Kidney epithelial cell (primary cell): ENCODE data around the gene SFRP5. TPM values are rescaled to one million over a fixed set of nuclear protein-coding genes. Genes with fewer than 3 reads are reported as not detected.

Experiments used
- DNase-seq: peaks from one replicate; pipeline ENCODE4 v3.0.0-alpha.2; 2010; ENCODE audit warnings: low read depth
- H3K27me3 ChIP-seq: 2 replicates; pipeline ENCODE4 v1.6.0; 2011; ENCODE audit warnings: low read length; ENCODE audit not compliant: control insufficient read depth, insufficient read depth
- H3K36me3 ChIP-seq: 2 replicates; pipeline ENCODE4 v1.5.1; 2011; ENCODE audit warnings: low read length; ENCODE audit not compliant: control insufficient read depth, insufficient read depth
- H3K4me3 ChIP-seq: 2 replicates; pipeline ENCODE4 v1.5.1; 2011; ENCODE audit warnings: low read depth, mild to moderate bottlenecking, control low read depth, low read length
- CTCF ChIP-seq: IDR thresholded peaks from 2 replicates; pipeline ENCODE4 v1.5.1; 2011; ENCODE audit warnings: mild to moderate bottlenecking, moderate library complexity, low read length, control low read depth, inconsistent platforms; ENCODE audit not compliant: insufficient read depth, poor library complexity, severe bottlenecking
- total RNA-seq: library from RNA; depleted of rRNA; stranded (reverse); fragments of >200 nt; gene quantifications from 2 replicates; pipeline ENCODE4 v1.2.3, GENCODE V29; 2015

SFRP5 gene
- total RNA-seq, 1 donor from 2014 or later = not detected

DNA sequence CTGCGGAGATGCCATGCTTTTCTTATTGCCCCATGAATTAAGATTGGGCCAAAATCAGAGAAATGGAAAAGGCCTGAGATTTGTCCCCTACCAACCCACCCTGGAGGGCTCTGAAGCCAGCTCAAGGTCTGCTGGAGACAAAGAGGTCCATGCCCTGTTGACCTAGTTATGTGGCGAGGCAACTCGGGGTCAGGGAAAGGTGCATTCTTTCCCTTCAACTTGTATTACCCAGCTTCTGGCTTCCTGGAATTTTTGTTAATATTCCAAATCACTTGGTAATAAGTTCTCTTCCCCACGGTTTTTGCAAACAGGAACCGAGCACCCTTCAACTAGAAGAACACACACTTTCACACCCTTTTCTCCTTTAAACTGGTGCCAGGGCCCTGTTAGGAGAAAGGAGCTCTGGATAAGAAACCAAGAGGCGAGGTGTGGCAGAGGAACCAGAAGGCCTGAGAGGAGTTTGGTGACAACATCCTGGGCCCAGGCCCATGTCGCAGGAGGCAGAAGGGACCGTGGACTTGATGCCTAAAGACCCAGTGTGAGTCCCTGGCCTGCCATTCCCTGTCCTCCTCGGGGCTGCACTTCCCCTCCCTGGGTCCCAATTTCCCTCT is 12.5 kb upstream of the SFRP5 start:
- no peak for TF ChIP-seq CTCF
- DNase-seq = no peak
- H3K4me3 ChIP-seq = no peak overlapping the region
- H3K36me3 ChIP-seq = no peaks in the 10 kb centered on the region
- H3K27me3 ChIP-seq = peaks cover 11% of the 10 kb centered on the region

DNA sequence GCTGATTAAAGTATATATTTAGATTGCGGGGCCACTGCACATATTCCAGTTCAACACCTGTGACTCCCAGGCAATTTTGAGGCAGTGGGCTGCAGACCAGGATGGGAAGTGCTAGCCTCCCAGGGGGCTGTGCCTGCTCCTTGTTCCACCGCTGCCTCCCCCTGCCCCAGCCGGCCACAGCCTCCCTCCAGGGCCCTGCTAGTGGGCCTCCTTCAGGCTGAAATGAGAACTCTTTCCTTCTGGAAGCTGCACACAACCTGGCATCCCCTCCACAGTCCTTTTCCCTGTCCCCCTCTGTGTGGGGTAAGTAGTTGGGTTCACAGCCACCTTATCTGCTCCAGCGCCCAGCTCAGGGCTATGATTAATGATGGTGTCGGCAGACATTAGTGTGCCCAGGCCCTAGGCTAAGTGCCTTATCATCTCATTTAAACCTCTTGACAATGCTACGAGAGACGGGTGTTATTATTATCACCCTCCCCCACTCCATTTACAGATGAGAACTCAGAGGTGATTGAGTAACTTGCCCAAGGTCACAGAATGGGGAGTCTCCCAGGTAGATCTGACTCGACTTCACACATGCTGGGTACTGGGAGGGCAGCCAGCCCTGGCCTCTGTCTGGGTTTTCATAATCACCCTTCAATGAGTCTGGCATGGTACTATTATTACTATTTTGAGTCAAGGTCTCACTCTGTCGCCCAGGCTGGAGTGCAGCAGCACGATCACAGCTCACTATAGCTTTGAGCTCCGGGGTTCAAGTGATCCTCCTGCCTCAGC is 10.8 kb upstream of the SFRP5 start:
- no peak for DNase-seq
- Histone ChIP-seq H3K36me3 (no peaks in the 10 kb centered on the region), H3K27me3 (peaks cover 7% of the 10 kb centered on the region), H3K4me3 (no peak overlapping the region)
- no peak for TF ChIP-seq CTCF

- Histone ChIP-seq H3K27me3 (peaks cover 6% of the 10 kb centered on the region), H3K4me3 (no peak overlapping the region), H3K36me3 (no peaks in the 10 kb centered on the region)
- no peak for TF ChIP-seq CTCF
- DNase-seq = no peak
These were observed 10.0 kb upstream of the SFRP5 start for GRCh38 chr10:97781618-97782331.

DNA sequence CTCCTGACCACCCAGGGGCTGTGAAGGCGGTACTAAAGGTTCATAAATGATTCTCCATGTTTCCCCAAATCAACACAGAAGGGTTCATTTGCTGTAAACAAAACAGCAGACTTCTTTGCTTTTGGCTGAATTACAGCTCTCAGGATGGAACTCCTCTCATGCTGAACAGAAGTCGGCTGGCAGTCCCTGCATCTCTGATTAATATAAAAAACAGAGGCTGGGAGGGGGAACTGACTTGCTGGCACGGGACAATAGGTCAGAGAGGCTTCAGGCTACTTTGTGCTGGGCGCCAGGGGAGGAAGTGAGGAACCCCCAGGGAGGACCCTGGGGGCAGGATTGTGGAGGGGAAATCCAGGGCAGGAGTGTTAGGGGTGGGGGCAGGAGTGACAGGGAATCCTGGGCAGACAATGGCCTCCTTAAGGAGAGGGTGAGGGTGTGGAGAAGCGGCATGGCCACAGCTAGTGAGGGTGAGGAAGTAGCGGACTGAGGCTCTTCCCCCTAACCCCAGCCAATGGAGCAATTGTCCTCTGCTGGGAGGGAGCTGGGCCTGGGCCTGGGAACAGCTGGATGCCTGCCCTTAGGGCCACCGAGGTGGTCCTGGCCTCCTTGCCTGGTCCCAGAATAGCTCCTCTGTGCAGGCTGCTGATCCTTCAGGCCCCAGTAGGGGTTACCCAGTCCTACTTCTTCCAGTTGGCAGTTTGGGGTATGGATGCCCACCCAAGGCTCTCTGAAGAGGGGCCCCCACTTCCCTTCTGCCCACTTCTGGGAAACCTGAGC is 9.2 kb upstream of the SFRP5 start:
- Histone ChIP-seq H3K36me3 (no peaks in the 10 kb centered on the region), H3K4me3 (no peak overlapping the region), H3K27me3 (no peaks in the 10 kb centered on the region)
- DNase-seq = no peak
- no peak for TF ChIP-seq CTCF

GRCh38 chr10:97779975-97780374 is 8.2 kb upstream of the SFRP5 start:
- no peaks in the 10 kb centered on the region for H3K36me3 ChIP-seq
- DNase-seq = no peak
- no peak overlapping the region for H3K4me3 ChIP-seq
- no peak for TF ChIP-seq CTCF
- H3K27me3 ChIP-seq = peaks cover under 1% of the 10 kb centered on the region
